ENCODE measurements around the gene SEMA4D.

The SEMA4D gene

GRCh38 chr9:89427621-89428221 lies 70.2 kb downstream of the SEMA4D start:
- DNase-seq: peak; percentile 41

GRCh38 chr9:89426384-89426961 lies 71.4 kb downstream of the SEMA4D start:
- no peak for DNase-seq

GRCh38 chr9:89425921-89426383 lies 72.0 kb downstream of the SEMA4D start:
- no peak for DNase-seq

- no peak for DNase-seq
Observed at GRCh38 chr9:89425024-89425805, 72.7 kb downstream of the SEMA4D start.

- DNase-seq: peak; percentile 69
Observed at GRCh38 chr9:89422151-89422975, 75.5 kb downstream of the SEMA4D start.

- no peak for DNase-seq
Observed at GRCh38 chr9:89421595-89421994, 76.3 kb downstream of the SEMA4D start.

GRCh38 chr9:89420397-89421178 lies 77.3 kb downstream of the SEMA4D start:
- no peak for DNase-seq

GRCh38 chr9:89419978-89420394 lies 77.9 kb downstream of the SEMA4D start:
- DNase-seq: no peak

GRCh38 chr9:89418882-89419640 lies 78.9 kb downstream of the SEMA4D start:
- DNase-seq: peak; percentile 42

- no peak for DNase-seq
Observed at GRCh38 chr9:89418474-89418845, 79.5 kb downstream of the SEMA4D start.

GRCh38 chr9:89417832-89418473 lies 80.0 kb downstream of the SEMA4D start:
- DNase-seq: no peak

GRCh38 chr9:89414670-89415324 lies 83.1 kb downstream of the SEMA4D start:
- no peak for DNase-seq

GRCh38 chr9:89413963-89414638 lies 83.8 kb downstream of the SEMA4D start:
- DNase-seq: no peak

- DNase-seq: no peak
Observed at GRCh38 chr9:89412951-89413350, 85.0 kb downstream of the SEMA4D start.

- no peak for DNase-seq
Observed at GRCh38 chr9:89412541-89412940, 85.4 kb downstream of the SEMA4D start.

GRCh38 chr9:89411759-89412158 lies 86.2 kb downstream of the SEMA4D start:
- DNase-seq: no peak

GRCh38 chr9:89410641-89411350 lies 87.1 kb downstream of the SEMA4D start:
- no peak for DNase-seq

GRCh38 chr9:89410022-89410421 lies 87.9 kb downstream of the SEMA4D start:
- no peak for DNase-seq

- DNase-seq: no peak
Observed at GRCh38 chr9:89409466-89409865, 88.4 kb downstream of the SEMA4D start.

All from activated gamma-delta T cell (primary cell).